Activated naive CD4-positive, alpha-beta T cell treated with anti-CD3 and anti-CD28 coated beads, Interleukin-2, amount 50 U/mL, for 16 hours (primary cell): ENCODE data around the gene RNGTT.
A peak's percentile ranks its signal among the peaks of the same experiment; 100 is the strongest.
"Not testable (repeated sequence)": the region's sequence is repeated elsewhere in the genome, so short reads cannot be mapped to it uniquely, and the experiment has no call there.

Experiments used
- DNase-seq: peaks from one replicate; pipeline ENCODE4 v3.0.0-alpha.2; 2020

The RNGTT gene

DNA sequence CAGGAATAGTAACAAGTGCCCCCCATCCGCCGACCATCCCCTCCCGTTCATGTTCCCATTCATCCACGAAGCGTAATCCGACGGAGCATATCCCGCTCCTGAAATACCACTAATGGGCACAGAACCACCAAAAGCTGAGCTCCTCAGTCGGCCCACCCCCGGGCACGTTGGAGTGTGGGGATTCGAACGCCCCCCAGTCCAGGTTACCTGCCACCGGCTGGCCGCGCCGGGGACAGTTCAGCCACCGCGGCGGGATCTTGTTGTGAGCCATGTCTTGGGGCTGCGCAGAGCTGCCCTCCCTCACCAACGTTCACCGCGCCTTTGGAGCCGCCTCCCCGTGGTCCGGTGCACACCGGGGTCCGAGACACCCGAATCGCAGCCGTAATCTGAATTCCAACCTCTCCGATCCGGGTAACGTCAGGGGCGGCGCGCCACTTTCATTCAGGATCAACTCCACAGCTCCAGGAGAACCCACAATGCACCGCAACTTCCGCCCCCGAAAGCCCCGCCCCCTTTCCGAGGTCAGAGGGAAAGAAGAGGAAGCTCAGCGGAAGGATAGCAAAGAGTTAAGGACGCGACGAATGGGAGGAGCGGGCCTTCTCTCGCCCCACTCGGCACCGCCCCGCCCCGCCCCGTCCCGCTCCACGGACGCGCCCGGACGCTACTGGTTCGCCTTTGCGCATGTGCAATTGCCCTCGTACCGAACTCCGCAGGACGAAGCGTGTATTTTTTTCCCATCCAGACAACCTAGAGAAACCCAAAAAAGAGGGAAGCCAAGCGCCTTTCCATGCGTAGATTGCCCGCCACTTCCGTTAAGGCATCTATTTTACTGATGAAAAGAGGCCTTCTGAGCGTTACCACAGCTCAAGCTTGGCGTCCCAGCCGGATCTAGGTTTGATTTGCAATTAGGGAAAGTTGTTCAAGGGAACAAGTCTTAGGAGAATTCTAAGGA is at the start of gene RNGTT:
Gene RNGTT (minus strand): TSS at position 480 of the 952 bp plus-strand sequence. CDS start 209 bp downstream, at position 271.
- DNase-seq = peak; percentile 99

DNA sequence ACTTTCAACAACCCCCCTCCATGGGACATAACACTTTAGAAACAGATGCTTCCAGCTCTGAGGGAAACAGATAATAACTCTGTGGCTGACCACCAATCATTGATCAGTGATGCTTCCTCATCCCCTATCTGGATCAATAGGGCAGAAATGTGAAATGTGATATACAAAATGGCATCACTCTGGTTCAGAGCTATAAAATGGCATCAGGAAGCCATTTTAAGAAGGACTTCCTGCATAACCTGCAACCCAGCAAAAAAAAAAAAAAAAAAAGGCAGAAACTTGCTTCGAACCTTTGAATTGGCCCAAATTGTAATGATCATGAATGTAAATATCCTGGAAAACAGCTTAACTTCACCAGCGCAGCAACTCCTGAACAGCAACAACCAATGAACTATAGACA is 48.0 kb upstream of the RNGTT start:
- no peak for DNase-seq

DNA sequence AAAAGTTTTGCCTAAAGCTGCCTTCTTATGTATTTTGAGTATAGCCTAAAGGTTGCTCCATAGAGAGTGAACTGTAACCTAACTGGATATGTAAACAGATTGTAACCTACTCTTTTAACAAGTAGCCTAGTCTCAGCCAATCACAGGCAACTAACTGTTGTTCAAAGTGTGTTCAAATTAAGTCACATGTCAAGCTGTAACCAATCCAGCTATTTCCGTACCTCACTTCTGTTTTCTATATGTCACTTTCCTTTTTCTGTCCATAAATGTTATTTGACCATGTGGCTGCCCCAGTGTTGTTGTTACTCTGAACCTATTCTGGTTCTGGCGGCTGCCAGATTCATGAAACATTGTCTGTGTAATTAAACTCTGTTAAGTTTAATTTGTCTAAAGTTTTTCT is 47.4 kb upstream of the RNGTT start:
- DNase-seq = no peak

DNA sequence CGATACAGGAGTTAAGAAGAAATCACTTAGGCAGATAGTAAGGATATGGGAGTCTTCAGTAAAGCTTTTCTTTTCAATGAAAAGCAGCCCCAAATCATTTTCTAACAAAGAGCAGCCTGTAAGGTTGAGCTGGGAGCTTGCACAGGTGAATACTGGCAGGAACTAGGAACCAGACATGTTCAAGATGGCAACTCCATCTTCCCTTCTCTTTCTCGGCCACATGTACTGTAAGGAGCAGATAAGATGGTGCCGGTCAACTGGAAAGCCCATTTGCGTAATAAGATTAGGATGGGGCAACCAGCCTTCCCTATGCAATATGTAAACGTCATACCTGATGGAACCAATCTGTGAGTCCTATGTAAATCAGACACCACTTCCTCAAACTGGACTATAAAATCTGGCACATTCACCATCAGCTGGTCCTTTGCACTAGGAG is 46.2 kb upstream of the RNGTT start:
- DNase-seq = no peak

DNA sequence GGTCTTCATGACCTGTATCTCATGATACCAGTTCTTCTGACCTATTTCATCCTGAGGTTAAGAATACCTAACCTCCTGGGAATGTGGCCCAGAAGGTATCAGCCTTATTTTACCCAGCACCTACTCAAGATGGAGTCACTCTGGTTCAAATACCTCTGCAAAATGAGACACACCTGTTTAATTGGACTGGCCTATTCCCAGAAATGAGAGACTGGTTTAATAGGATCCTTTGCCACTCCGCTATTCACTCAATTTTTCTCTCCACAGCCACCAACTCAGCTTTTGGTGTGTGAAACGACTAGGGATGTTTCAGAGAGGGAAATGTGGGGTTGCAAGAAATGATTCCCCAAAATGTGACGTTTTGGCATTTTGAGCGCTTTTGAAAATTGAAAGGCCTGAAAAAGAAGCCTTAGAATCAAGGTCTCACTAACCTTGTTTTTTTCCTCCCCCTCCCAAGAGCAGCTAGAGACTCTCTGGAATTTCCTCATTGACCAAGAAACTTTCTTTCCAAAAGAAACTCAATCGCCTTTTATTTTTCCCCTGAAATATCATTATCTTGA is 45.5 kb upstream of the RNGTT start:
- no peak for DNase-seq

DNA sequence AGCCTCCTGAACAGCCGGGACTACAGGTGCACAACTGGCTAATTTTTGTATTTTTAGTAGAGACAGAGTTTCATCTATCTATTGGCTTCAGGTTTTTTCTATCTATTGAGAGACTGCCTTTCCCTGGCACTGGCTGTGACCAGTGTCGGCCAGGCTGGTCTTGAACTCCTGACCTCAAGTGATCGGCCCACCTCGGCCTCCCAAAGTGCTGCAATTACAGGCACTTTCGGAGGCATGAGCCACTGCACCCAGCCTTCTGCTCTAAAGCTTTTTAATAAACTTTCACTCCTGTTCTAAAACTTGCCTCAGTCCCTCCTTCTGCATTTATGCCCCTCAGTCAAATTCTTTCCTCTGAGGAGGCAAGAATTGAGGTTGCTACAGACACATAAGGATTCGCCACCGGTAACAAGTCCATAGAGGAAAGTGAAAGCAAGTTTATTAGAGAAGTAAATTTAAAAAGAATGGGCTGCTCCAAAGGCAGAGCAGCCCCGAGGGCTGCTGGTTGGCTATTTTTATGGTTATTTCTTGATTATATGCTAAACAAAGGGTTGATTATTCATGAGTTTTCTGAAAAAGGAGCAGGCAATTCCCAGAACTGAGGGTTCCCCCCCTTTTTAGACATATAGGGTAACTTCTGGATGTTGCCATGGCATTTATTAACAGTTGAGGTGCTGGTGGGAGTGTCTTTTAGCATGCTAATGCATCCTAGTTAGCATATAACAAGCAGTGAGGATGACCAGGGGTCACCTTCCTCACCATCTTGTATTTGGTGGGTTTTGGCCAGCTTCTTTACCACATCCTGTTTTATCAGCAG is 44.8 kb upstream of the RNGTT start:
- no peak for DNase-seq

DNA sequence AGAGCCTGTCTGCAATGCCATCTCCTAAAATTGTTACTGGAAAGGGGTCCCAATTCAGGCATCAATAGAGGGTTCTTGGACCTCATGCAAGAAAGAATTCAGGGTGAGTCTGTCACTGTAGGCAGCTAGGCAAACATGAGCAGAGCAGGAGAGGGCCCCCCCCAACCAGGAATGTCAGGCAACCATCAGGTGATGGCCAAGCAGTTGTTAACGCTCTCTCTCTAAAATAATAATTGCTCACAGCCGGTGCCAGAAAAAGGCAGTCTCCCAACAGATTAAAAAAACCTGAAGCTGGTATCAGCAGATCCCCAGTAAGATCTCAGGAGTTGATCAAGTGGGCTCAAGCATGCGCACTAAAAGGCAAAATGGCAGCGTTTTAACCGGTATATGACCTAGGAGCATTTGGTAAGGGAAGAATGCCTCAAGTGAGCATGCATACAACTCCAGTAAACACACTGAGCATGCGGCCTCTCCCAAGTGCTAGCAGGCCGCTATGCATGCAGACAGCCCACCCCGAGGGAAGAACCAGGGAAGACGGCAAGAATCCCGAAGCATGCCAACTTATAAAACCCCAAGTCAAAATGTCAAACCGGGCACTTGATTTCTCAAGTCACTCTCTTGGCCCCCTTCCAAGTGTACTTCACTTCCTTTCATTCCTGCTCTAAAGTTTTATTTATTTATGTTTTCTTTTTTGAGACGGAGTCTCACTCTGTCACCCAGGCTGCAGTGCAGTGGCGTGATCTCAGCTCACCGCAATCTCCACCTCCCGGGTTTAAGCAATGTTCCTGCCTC is 44.0 kb upstream of the RNGTT start:
- no peak for DNase-seq

DNA sequence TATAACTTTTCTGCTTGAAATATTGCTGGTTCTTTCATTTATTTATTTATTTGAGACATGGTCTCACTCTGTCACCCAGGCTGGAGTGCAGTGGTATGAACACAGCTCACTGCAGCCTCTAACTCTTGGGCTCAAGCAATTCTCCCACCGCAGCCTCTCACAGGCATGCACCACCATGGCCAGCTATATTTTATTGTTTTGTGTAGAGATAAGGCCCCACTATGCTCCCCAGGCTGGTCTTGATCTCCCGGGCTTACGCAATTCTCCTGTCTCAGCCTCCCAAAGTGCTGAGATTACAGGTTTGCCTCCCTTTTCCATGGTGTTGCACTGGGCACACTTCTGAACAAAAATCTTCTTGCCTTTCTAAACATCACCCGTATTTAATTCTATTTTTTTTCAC is 39.1 kb upstream of the RNGTT start:
- DNase-seq = no peak

DNA sequence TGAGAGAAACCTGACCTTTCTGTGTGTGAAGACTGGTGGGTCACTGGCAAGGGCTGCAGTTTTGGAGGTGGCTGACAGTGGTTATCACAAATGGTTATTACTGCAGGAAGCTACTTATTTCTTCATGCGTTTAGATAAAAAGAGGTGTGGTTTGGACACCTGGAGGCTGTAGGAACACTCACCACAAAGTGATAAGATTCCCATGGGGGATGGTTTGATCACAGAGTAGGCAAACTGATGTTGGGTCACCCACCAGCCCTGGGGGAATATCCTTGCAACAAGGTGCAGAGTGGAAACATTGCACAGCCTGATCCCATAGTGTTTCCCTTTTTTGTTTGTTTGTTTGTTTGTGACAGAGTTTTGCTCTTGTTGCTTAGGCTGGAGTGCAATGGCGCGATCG is 33.9 kb upstream of the RNGTT start:
- DNase-seq = no peak

DNA sequence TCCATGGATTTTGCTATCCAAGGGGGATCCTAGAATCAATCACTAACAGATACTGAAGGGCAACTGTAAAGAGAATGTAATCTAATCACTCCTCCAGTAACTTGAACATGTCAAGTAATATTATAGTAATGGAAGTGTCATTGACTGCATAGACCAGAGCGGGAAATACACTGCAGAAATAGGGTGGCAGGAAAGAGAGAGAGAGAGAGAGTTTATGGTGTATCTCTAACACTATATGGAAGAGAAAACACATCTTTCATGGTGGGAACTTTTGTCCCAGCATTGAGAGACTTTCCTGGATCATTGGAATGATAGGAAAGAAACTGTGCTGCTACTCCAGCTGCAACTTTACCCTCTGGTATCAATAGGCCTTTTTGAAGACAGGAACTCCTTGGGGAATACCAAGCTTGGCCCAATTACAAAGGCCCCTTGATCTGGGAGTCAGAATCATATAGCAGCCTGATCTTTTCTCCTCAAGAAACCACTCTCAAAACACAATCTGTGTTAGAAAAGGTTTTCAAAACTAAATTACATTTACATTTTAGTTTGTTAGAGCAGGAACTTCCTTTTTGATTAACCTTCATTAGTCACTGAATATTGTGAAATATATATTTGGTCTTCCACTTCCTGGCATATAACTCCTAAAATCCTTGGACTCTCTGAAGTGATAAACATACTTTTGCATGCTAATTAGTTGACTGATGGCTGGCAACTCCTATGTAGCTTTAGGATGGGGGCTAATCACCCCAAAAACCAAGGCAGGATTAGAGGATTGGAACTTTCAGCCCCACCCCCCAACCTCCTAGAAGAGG is 29.5 kb upstream of the RNGTT start:
- no peak for DNase-seq

DNA sequence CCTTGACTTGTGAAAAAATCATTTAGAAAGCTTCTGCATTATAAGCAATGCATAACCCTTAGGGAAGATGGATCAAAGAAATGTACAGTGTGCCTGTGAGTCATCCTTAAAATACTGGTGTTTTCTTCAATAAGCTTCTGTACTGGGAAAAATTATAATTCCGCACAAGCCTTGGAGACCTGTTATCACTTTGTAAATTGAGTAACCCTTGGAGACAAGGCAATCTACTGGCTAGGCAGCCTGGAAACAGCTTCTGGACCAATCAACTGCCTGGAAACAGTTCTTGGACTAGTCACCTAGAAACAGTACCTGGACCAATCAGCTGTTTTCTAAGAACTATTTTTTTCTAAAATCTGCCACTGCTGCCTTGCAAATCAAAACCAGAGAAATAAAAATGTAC is 25.8 kb upstream of the RNGTT start:
- DNase-seq = no peak

DNA sequence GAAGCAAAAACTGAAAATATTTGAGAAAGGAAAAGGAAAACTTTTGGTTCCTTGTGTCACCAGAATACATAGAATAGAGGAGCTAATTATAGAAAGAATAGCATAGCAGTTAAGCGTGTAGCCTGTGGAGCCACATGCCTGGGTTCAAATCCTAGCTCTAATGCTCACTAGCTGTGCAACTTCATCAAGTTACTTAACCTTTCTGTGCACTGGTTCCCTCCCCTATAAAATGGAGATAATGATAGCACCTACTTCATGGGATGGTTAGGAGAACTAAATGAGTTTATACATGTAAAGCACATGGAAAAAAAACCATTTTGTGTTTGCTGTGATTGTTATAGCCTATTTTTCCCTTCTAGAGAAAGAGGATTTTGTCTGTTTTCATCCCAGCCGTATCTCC is 24.5 kb upstream of the RNGTT start:
- no peak for DNase-seq

DNA sequence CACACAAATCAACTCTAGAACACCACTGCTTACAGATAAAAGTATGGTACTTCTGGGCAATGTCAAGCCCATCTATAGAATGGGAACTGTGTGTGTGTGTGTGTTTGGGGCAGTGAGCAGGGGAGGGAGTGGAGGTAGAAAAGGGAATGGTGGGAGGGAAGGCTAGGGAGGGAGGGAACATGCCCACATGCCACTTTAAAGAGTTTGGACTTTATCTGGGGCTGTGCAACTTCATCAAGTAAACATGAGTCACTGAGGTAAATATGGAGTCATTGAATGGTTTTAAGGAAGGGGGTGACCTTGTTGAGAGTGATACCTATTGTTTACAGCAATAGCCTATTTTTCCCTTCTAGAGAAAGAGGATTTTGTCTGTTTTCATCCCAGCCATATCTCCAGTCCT is 22.5 kb upstream of the RNGTT start:
- no peak for DNase-seq

DNA sequence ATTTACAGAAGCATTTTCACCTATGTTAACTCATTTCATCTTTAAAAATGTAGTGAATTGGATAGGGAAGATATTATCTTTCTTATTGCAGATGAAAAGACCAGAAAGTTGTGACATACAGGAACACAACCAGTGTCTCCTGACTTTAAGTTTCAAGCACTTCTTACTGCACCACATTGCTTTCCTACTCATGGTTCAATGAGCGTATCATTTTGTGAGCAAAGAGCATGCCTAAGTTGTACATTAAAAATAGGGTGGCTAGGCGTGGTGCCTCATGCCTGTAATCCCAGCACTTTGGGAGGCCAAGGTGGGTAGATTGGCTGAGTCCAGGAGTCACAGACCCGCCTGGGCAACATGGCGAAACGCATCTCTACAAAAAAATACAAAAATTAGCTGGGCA is 21.2 kb upstream of the RNGTT start:
- DNase-seq = no peak

DNA sequence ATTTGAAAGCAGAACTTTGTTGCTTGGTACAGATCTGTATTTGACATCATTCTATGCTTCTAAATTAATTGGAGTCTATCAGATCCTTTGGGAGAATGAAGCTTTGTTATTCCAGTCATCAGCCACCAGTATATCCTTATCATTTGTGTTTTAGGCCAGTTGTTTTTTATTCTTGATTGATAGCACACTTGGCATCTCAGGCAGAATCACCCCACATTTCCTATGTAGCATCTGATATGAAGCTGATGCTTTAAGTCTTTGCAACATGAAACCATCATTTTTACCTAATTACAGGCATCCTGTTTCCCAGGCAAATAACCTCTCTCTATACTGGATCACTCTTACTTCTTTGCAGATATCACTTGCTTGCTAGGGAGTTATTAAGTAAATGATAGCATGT is 20.7 kb upstream of the RNGTT start:
- DNase-seq = no peak

DNA sequence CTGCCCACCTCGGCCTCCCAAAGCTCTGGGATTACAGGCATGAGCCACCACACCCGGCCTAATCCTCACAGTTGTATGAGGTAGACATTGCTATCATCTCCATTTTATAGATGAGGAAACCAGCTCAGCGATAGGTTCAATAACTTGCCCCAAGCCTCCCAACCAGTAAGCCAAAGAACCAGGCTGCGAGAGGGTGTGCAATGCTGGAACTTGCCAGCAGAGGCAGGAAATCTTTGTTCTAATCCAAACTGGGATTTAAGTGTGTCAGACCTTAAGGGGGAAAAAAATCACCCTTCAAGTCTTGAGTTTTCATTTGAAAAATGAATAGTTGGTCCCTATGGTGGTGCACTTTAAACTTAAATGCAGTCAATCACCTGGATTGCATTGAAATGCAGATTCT is 20.1 kb upstream of the RNGTT start:
- DNase-seq = no peak

DNA sequence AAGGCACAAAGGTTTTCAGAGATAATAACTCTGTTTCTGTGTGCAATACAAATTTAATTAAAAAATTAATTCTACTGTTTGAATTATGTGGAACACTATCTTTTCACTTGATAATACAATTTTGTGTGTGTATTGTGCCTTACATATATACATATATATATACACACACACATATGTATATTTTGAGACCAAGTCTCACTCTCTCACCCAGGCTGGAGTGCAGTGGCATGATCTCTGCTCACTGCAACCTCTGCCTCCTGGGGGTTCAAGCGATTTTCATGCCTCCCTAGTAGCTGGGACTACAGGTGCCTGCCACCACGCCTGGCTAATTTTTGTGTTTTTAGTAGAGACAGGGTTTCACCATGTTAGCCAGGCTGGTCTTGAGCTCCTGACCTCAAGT is 19.7 kb upstream of the RNGTT start:
- not testable (repeated sequence) for DNase-seq

DNA sequence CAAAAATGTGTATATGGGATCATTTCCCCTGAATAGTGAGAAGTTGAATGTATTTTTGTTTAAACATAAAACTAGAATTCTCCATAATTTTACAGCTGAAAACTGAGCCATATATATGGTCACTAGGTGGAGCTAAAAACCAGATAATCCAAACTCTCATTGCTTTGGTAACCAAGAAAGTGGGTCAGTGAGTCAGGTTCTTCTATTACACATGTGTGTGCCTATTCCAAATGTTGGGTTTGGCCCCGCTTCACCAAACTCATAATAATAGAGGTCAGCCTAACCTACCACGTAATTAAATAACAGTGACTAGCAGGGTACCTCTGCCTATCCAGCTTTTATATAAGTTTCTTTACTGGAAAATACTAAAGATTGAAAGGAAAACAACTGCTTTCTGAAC is 19.3 kb upstream of the RNGTT start:
- DNase-seq = no peak

DNA sequence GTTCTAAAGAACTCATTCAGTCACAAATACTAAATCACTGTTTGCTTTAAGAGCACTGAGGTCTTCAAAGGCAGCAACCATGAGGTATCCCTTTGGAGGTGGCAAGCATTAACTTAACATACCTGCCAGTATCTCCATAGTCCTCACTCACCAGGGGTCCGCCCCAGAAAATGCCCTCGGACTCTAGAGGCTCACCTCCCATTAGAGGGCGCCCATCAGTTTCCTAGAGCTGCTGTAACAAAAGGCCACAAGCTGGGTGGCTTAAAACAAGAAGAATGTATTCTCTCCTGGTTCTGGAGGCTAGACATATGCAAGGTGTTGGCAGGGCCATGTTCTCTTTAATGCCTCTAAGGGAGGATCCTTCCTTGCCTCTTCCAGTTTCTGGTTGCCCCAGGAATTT is 12.0 kb upstream of the RNGTT start:
- DNase-seq = no peak

DNA sequence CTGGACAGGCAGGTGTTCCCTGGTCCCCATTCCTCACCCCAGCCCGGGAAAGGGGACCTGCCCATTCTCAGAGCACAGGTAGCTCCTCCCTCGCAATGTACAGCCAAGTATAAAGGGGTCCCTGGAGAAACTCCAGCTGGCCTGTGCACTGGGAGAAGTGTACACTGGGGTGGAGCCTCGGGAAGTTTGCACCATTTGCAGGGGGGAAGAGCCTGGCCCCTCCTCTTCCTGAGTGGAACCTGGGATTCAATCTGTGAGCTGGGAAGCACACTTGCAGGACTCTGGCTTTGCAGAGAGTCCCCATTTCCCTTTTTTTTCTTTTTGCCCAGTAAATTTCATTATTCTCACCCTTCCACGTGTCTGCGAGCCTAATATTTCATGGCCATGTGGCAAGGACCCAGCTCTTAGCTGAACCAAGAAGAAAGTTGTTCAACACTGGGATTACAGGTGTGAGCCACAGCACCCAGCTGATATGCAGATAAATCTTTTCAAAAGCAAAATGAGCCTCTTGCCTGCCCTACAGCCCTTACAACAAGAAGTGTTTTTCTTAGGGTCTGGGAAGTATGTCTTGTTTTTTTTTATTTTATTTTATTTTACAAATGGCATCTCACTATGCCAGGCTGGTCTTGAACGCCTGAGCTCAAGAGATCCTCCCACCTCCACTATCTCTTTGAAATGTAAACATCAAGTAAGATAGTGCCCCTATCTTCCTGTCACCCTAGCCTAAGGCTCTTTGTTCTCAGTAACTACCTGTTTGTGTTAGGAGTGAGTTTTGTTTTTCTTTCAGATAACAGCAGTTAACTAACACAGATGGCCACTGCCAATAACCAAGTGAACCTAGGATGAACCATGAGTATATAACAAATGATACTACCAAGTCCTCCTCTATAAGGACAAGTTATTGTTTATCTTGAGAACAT is 9.3 kb upstream of the RNGTT start:
- no peak for DNase-seq

DNA sequence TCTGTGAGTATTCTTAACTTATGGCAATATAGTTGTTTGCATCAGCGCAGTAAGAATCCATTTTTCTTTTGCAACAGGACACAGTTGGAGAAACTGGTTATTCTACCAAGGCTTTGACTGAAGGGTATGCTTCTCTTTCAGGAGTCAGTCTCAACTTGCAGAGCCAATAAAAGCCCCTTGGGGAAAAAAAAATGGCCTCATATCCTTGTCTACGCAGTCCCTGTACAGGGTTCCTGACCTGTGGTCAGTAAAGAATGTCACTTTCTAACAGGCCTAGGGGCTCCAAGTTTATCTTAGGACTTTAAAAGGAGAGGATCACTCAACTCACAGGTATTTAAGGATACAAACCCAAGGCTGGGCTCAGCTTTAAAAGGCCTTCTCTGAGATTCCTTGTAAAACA is 6.9 kb upstream of the RNGTT start:
- DNase-seq = no peak
